Measurements from ENCODE around the gene FCMR.

The FCMR gene

DNA sequence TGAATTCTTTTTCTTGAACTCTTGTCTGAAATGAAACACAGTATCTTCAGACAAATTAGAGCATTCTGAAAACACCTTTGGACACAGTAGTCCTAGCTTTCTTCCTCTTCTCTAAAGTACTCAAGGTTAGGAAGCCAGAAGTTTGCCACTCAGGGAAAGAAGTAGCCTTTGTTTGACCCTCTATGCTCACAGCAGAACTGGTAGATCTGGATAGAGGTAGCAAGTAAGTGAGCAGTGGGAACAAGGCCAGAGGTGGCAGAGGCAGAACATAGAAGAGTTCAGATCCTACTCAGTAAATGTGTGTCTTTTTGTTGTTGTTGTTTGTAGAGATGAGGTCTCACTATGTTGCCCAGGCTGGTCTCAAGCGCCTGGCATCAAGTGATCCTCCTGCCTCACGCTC lies 31.9 kb upstream of the FCMR start:
- Histone ChIP-seq H3K27ac (ENCODE audit: low read depth, low read length, poor library complexity, severe bottlenecking) (no peak overlapping the region), H3K36me3 (ENCODE audit: insufficient read depth, low read length) (no peaks in the 10 kb centered on the region), H3K27me3 (ENCODE audit: insufficient read depth, low read length) (0 out of 2 replicates have a peak, but pooled peaks cover 4% of the 10 kb centered on the region), H4K20me1 (ENCODE audit: insufficient read depth, low read length) (no peaks in the 10 kb centered on the region), H2AFZ (ENCODE audit: low read length) (no peak overlapping the region), H3F3A (ENCODE audit: insufficient read depth, low read length) (no peaks in the 10 kb centered on the region), H3K4me2 (ENCODE audit: low read length) (no peak overlapping the region), H3K9me3 (ENCODE audit: low read length) (no peaks in the 10 kb centered on the region), H3K79me2 (ENCODE audit: insufficient read depth, low read length) (no peaks in the 10 kb centered on the region), H3K4me3 (ENCODE audit: low read depth, low read length, poor library complexity, severe bottlenecking) (no peak overlapping the region), H3K9me2 (ENCODE audit: low read depth, low read length) (no peaks in the 10 kb centered on the region), H3K9ac (ENCODE audit: low read length) (no peak overlapping the region), H3K4me1 (ENCODE audit: insufficient read depth, low read length, severe bottlenecking) (no peaks in the 10 kb centered on the region)
- TF ChIP-seq, protein P1, sequence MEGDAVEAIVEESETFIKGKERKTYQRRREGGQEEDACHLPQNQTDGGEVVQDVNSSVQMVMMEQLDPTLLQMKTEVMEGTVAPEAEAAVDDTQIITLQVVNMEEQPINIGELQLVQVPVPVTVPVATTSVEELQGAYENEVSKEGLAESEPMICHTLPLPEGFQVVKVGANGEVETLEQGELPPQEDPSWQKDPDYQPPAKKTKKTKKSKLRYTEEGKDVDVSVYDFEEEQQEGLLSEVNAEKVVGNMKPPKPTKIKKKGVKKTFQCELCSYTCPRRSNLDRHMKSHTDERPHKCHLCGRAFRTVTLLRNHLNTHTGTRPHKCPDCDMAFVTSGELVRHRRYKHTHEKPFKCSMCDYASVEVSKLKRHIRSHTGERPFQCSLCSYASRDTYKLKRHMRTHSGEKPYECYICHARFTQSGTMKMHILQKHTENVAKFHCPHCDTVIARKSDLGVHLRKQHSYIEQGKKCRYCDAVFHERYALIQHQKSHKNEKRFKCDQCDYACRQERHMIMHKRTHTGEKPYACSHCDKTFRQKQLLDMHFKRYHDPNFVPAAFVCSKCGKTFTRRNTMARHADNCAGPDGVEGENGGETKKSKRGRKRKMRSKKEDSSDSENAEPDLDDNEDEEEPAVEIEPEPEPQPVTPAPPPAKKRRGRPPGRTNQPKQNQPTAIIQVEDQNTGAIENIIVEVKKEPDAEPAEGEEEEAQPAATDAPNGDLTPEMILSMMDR (IDR thresholded peaks at IDR 0.05; ENCODE audit: low read length) = no peak
- no peak for TF ChIP-seq EZH2 (IDR thresholded peaks at IDR 0.05; ENCODE audit: borderline replicate concordance, low read length)

DNA sequence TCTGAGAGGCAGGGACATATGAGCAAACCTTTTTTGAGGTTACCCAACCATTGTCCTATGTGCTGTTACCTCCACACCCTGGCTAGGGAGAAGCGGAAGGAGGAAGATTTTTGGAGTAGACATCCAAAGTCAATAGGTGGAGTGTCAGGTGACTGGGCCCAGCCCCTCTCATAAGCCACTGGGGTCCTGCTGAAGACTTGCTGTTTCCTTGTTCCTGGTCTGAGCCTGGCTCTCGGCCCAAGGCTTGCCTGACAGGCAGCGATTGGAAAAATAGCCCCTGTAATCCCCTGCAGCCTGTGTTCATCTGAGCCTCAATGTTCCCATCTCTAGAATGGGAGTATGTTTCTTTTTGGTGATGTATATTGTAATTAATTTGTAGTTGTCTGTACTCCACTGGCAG lies 31.4 kb upstream of the FCMR start:
- TF ChIP-seq EZH2 (IDR thresholded peaks at IDR 0.05; ENCODE audit: borderline replicate concordance, low read length) = no peak
- TF ChIP-seq, protein P1 (IDR thresholded peaks at IDR 0.05; ENCODE audit: low read length) = no peak
- H3K4me2 ChIP-seq (ENCODE audit: low read length) = no peak overlapping the region
- H3K27me3 ChIP-seq (ENCODE audit: insufficient read depth, low read length) = 0 out of 2 replicates have a peak, but pooled peaks cover 4% of the 10 kb centered on the region

DNA sequence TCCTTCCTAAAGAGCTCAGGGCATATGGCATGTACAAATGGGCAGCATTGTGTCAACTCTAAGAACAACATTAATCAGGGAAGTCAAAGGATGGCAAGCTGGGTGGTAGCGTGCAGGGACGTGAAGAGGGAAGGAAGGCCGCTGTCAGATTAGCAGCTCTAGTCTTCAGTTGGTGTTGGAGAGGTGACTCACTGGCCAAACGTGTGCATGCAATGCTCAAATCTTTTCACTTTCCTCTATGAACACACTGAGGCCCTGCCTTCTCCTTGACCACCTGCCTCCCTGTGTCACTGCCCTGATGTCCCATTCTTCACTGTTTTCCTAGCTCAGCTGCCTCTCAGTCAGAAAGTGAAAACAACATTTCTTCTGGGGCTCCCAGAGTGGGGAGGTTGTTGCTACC lies 30.4 kb upstream of the FCMR start:
- H3K4me3 ChIP-seq (ENCODE audit: low read depth, low read length, poor library complexity, severe bottlenecking) = no peak overlapping the region
- 0 out of 2 replicates have a peak, but pooled peaks cover 4% of the 10 kb centered on the region for H3K27me3 ChIP-seq (ENCODE audit: insufficient read depth, low read length)
- no peak overlapping the region for H3K9ac ChIP-seq (ENCODE audit: low read length)
- H3K9me2 ChIP-seq (ENCODE audit: low read depth, low read length) = no peaks in the 10 kb centered on the region
- no peak overlapping the region for H3K27ac ChIP-seq (ENCODE audit: low read depth, low read length, poor library complexity, severe bottlenecking)
- no peaks in the 10 kb centered on the region for H3K4me1 ChIP-seq (ENCODE audit: insufficient read depth, low read length, severe bottlenecking)
- TF ChIP-seq, protein P1 (IDR thresholded peaks at IDR 0.05; ENCODE audit: low read length) = no peak
- TF ChIP-seq EZH2 (IDR thresholded peaks at IDR 0.05; ENCODE audit: borderline replicate concordance, low read length) = no peak
- no peaks in the 10 kb centered on the region for H3K9me3 ChIP-seq (ENCODE audit: low read length)
- H3K4me2 ChIP-seq (ENCODE audit: low read length) = no peak overlapping the region
- no peaks in the 10 kb centered on the region for H3K36me3 ChIP-seq (ENCODE audit: insufficient read depth, low read length)
- H4K20me1 ChIP-seq (ENCODE audit: insufficient read depth, low read length) = no peaks in the 10 kb centered on the region
- H3F3A ChIP-seq (ENCODE audit: insufficient read depth, low read length) = no peaks in the 10 kb centered on the region
- H3K79me2 ChIP-seq (ENCODE audit: insufficient read depth, low read length) = no peaks in the 10 kb centered on the region
- no peak overlapping the region for H2AFZ ChIP-seq (ENCODE audit: low read length)

More for the DNA sequence above, 31.4 kb upstream of the FCMR start:
- H3K36me3 ChIP-seq (ENCODE audit: insufficient read depth, low read length) = no peaks in the 10 kb centered on the region
- H4K20me1 ChIP-seq (ENCODE audit: insufficient read depth, low read length) = no peaks in the 10 kb centered on the region
- no peak overlapping the region for H2AFZ ChIP-seq (ENCODE audit: low read length)
- no peaks in the 10 kb centered on the region for H3K79me2 ChIP-seq (ENCODE audit: insufficient read depth, low read length)
- no peaks in the 10 kb centered on the region for H3K9me3 ChIP-seq (ENCODE audit: low read length)
- no peaks in the 10 kb centered on the region for H3F3A ChIP-seq (ENCODE audit: insufficient read depth, low read length)
- H3K4me1 ChIP-seq (ENCODE audit: insufficient read depth, low read length, severe bottlenecking) = no peaks in the 10 kb centered on the region
- H3K9me2 ChIP-seq (ENCODE audit: low read depth, low read length) = no peaks in the 10 kb centered on the region
- H3K27ac ChIP-seq (ENCODE audit: low read depth, low read length, poor library complexity, severe bottlenecking) = no peak overlapping the region
- no peak overlapping the region for H3K9ac ChIP-seq (ENCODE audit: low read length)
- H3K4me3 ChIP-seq (ENCODE audit: low read depth, low read length, poor library complexity, severe bottlenecking) = no peak overlapping the region

Data from OCI-LY1 (cell line).